Stimulated activated CD8-positive, alpha-beta memory T cell treated with anti-CD3 and anti-CD28 coated beads, Interleukin-15, amount 100 ng/mL, for 1 hour (primary cell): ENCODE results near the gene DHX9.

ENCODE experiments used
- DNase-seq: peaks from one replicate; pipeline ENCODE4 v3.0.0-alpha.2; 2020; ENCODE audit warnings: low read depth

Gene DHX9

DNA sequence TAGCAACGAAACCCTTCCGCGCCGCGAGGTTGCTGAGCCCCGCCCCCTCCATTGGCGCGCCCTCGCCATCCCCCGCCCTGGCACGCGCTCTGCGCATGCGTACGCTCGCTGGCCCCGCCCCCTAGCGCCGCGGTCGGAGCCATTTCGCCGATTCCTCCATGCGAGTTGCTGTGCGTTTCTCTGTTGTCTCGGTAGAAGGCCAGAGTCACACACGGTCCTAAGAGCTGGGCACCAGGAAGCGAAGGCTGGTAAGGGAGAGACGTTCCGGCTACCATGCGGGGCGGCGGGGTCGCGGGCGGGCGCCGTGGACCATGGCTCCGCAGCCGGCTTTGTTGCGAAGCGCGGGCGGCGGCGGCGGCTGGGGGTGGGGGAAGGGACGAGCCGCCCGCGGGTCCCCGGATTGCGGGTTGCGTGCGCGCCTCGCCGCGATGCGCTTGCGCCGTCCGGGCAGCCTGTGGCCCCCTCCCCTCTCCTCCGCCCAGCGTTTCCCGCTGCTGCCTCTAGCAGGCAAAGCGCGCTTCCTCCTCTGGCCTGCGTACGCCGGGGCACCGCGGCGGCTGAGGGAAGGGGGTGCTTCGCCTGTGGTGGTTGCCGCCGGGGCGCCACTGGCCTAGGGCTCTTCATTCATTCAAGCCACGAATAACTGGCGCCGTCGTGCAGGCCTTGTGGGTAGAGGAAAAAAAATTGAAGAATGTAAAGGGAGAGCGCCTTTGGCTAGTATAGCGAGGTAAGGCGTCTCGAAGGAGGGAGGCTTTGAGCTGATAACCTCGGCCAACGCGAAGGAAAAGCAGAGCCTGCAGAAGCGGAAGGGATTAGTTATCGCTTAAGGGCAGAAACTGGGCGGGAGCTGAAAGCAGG lies at the start of gene DHX9:
TSS of gene DHX9 (plus strand) at position 139 of the 858 bp plus-strand sequence. CDS start 3,220 bp downstream, outside the sequence.
- DNase-seq, result peak; percentile 93

GRCh38 chr1:182791281-182792179 lies 47.6 kb upstream of the DHX9 start:
- DNase-seq, result no peak

DNA sequence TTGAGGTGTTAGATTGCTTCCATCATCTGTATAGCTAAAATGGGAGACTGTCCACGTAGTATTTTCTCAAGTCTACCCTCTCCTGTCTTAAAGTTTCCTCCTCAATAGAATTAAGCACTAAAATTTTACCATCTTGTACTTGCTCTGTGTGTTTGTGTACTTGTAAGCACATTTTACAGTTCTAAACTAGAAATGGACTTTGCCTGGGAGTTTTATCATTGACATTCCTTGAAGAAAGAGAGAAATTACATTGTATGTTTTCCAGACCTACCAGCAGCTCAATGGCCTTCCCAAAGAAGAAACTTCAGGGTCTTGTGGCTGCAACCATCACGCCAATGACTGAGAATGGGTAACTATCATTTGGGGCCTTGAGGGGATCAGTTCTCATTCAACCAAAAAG lies 45.1 kb upstream of the DHX9 start:
- no peak for DNase-seq

DNA sequence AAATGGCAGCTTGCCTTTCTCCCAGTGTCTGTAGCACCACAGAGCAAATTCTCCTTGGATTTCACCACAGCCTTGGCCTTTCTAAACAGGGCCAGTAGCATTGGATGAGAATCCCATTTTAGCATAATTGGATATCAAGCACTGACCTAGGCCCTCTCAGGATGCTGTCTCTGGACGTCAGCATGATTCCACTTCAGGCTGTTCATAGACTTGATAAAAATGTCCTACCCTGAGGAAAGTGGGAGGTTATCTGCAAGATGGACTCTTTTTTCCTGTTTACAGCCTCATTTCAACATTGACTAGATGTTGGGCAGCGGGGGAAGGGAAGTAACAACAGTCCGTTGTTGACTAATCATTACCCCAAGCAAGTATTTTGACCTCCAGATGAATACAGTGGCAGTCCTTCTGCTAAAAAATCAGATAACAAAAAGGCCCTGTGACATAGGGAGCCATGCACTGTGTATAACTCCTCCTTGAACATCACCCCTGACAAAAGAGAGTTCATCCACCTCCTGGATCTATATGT lies 44.4 kb upstream of the DHX9 start:
- no peak for DNase-seq

DNA sequence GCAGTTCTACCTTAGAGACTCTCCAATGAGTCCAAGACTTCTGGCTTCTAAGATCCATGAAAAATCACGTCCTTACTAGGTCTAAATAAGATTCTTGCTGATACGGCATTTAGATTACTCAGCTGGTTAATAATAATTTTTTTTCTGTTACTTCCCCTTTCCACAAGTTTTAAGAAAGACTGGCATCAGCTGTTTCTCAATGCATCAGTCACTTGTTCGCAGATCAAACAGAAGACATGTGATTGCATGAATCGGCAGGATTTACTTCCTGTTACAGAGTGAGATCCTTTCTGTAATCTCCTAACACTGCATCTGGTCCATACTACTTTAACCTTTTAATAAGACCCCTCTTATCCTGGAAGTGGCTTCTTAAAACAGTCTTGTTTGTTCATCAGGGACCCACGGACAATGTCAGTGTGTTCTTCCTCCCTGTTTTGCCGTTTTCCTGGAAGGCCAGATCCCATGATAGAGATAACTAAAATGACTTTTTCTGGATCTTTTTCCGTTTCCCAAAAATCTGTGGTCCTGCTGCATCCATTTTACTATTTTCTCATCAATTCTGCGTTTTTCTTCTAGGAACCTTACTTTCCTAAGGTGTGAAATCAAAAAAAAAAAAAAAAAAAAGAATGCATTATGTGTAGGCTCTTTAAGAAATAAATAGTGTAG lies 43.5 kb upstream of the DHX9 start:
- no peak for DNase-seq

DNA sequence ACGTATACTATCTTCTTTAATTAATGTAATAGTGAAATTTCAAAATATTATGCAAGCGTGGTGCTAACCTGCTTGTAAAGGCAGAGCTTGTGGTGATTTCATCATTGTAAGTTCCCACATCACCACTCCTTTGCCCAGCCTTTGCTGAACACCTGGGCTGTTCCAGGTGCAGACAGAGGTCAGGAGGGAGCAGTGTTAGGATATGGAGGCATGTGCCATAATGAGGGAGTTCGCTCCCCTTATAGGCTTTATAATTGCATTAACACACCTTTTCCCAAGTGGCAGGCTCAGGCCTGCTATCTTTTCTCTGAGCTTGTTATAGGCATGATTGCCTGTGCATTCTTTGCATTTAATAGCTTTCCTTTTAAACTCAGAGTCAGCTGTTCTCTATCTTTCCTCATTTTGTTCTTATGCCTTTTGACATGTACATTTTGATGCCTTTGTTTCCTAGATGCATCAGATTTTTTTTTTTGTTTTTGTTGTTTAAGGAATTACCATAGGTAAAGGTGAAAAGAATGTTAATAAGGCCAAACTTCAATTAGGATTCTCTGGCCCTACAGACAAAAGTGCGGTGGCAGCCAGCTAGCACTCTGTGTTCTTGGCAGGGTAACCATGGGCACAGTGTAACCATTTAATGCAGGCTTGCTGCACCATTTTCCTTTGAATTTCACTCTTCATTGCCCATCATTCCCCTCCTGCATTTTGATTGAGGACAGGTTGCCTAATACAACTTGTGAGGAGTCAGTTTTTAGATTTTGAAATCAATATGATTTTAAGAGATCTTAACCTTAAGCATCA lies 36.9 kb upstream of the DHX9 start:
- no peak for DNase-seq

- DNase-seq, result no peak
These were observed 35.3 kb upstream of the DHX9 start for GRCh38 chr1:182803846-182804245.

DNA sequence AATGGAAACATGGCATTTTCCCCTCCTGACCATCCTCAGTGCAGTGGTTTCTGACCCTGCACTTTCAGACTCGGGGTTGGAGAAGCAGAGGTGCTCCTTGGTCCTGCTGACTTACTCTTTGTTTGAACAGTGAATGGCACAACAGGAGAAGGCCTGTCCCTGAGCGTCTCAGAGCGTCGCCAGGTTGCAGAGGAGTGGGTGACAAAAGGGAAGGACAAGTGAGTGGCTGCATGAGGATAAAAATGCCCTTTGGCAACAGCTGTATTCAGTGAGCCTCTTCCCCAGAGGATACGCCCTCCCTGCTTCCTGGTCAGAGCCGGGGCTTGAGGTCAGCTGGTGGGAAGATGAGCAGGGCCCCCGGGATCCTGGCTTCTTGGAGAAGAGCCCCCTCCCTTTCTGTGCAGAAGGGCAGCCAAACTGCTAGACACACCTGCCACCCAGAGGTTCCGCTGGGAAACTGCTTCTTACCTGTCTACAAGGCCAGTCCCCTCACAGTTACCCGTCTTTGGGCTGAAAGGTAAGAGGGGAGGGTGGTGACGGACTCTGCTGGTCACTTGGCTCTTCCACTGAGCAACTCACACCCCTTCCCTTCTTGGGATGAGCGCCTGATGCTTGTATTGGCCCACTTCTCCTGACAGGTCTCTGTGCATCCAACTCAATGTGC lies 33.0 kb upstream of the DHX9 start:
- DNase-seq, result no peak

- no peak for DNase-seq
These were observed 31.2 kb upstream of the DHX9 start for GRCh38 chr1:182807907-182808306.

DNA sequence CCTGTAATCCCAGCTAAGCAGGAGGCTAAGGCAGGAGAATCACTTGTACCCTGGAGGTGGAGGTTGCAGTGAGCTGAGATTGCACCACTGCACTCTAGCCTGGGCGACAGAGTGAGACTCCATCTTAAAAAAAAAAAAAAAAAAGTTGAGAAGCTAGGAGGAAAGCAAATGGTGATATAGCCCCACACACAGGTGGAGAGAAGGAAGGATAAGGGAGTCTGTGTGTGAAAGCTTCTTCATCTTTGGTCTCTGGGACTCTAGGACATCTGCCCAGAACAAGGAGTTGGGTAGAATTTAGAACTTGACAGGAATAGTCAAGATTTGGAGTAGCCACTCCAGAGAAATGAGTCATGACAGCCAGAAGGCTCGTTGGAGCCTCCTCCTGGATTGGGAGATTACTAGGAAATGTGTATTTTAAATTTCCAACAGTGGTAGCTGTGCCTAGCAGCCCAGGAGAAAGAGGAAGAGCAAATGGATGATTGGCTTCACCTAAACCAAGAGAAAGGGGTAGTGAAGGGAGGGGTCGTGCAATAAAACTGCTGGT lies 29.7 kb upstream of the DHX9 start:
- DNase-seq, result no peak

- DNase-seq, result no peak
These were observed 27.0 kb upstream of the DHX9 start for GRCh38 chr1:182811975-182812722.

- no peak for DNase-seq
These were observed 22.3 kb upstream of the DHX9 start for GRCh38 chr1:182816863-182817262.

DNA sequence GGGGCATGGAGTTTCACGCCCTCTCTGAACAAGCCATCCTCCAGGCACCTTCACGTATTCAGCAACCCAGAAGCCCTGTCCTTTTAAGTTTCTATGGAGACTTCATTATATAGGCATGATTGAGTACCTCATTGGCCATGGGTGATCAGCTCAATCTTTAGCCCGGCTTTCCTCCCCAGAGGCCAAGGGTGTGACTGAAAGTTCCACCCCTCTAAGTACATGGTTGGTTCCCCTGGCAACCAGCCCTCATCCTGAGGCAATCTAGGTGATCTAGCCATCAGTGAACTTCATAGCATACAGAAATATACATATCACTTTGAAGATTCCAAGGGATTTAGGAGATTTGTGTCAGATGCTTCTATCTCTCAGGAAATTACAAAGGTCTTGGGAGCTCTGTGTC lies 21.3 kb upstream of the DHX9 start:
- DNase-seq, result no peak

GRCh38 chr1:182823220-182823619 lies 15.9 kb upstream of the DHX9 start:
- no peak for DNase-seq

GRCh38 chr1:182826892-182827291 lies 12.3 kb upstream of the DHX9 start:
- no peak for DNase-seq

DNA sequence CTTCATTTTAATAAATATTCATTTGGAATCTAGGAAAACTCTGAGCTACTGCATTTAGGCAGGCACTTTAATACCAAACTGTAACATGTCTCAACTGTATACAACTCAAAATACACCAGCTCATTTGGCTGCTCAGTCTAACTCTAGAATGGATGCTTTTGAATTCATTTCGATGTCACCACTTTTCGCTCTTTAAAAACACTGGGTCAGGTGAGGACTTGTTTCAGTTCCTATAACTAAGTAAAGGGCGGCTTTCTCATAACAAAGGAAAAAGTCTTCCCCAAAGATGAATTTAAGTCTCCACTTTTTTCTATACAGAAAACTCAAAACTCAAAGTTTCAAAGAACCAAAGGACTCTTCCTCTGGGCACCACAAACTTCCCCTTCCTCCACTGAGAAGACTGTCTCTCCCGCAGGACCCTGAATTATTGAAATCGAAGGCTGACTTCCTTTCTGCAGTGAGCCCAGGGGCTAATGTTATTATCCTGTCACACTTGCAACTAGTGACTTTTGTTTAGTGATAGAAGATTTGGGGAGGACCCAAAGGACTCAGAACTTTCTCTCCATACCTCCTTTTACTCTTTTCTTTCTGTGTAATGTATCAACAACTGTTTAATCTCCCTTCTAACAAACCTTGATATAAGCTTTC lies 9.7 kb upstream of the DHX9 start:
- DNase-seq, result no peak

DNA sequence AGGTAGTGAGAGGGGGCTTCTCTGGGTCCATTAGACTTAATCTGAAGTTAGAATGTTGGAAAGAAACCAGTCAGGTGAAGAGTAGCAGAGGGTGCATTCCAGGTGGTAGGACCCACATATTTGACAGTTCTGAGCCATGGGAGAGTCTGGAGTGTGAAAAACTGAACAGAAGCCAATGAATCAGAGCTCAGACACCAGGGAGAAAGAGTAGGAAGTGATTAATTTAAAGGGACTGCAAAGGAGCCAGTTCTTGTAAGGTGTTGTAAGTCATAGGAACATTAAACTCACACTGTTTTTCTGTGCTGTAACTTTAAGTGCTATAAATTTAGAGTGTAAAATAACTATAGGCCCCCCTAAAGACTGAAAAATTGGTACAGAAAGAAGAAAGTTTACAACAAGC lies 5.9 kb upstream of the DHX9 start:
- no peak for DNase-seq

DNA sequence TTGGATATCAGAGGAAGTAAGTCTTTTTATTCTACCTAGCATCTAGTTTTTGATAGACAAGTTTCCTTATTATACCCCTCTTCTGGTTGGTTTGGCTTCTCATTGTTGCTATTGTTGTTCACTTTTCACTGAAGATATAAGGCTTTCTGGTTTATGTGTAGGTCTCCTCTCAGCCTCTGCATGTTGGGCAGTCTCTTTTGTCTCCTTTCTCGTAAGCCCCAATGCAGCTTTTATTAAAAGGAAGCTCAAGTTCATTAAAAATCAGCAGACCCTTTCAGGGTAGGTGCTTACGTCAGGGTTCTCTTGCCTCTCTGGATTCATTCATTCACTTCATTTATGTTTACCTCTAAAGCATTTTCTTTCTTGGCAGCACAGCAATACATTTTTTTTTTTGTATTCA lies 4.8 kb upstream of the DHX9 start:
- no peak for DNase-seq

DNA sequence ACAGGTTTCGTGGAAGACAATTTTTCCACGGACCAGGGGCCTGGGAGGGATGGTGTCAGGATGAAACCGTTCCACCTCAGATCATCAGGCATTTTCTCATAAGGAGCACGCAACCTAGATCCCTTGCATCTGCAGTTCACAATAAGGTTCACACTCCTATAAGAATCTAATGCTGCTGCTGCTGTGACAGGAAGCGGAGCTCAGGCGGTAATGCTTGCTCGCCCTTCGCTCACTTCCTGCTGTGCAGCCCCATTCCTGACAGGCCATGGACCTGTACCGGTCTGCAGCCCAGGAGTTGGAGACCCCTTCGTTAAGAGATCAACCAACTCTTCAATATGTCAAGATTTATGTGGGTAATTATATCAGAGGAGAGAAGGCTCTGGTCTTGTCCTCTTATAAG lies 3.3 kb upstream of the DHX9 start:
- no peak for DNase-seq
